Sciatic nerve (tissue), 2 donors: Measurements from ENCODE around the gene SALL3. TPM values are rescaled to one million over a fixed set of nuclear protein-coding genes. Genes with fewer than 3 reads are reported as not detected.

Experiments
- ATAC-seq: fragments of 200-7000 bp; cut with Tn5 transposase; one replicate; pipeline ENCODE4 v1.9.1; 2020; ENCODE audit warnings: mild to moderate bottlenecking, moderate library complexity
- DNase-seq: peaks from one replicate; pipeline ENCODE4 v3.0.0-alpha.2; 2020; ENCODE audit warnings: low spot score
- intact Hi-C: fragments of 100-400 bp; cut with DNase I; formaldehyde crosslinking; loops from one replicate; pipeline ENCODE4 v1.14.2; 2022
- total RNA-seq: library from RNA; stranded (reverse); fragmentation: NEBNext Ultra II Directional; extraction: Animal tissue kit (Norgen Biotek cat#: 25700); gene quantifications from one replicate; pipeline ENCODE4 v1.2.1, GENCODE V29; 2021
- donor health status: DM: no; HTN: no; CAD: no.
- donor health status: DM: no; HTN: no; CAD: no.

SALL3 gene
- total RNA-seq, 1 donor from 2014 or later, result 0.09 TPM

GRCh38 chr18:78994977-78995582 is 15.5 kb downstream of the SALL3 start:
- intact Hi-C loops, result no loop called here
- DNase-seq (peak; percentile 38), ATAC-seq (no peak)

GRCh38 chr18:78995740-78996395 is 16.2 kb downstream of the SALL3 start:
- DNase-seq, result no peak
- ATAC-seq, result no peak
- intact Hi-C loops, result no loop called here

DNA sequence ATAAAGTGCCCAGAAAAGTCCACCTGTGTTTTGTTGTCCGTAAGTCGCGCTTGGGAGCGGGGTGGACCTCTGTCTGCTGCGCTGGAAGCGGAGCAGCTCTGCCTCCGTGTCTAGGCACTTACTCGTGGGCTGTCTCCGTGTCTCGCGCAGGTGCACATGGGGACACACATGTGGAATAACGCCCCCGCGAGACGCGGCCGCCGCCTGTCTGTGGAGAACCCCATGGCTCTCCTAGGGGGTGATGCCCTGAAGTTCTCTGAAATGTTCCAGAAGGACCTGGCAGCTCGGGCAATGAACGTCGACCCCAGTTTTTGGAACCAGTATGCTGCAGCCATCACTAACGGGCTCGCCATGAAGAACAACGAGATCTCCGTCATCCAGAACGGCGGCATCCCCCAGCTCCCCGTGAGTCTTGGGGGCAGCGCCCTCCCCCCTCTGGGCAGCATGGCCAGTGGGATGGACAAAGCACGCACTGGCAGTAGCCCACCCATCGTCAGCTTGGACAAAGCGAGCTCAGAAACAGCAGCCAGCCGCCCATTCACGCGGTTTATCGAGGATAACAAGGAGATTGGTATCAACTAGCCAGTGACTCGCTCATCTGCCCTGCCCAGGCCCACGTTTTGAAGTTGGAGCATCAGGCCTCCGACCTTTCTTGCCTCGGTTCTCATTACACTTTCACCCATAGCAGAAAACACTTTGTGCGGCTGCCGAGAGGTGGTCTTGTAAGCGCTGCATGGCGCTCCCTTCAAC is 17.3 kb downstream of the SALL3 start:
- intact Hi-C loops, result no loop called here

GRCh38 chr18:78998371-78999071 is 18.9 kb downstream of the SALL3 start:
- intact Hi-C loops, result no loop called here
- DNase-seq (no peak), ATAC-seq (no peak)

More for the DNA sequence above, 17.3 kb downstream of the SALL3 start:
- ATAC-seq (no peak), DNase-seq (peak; percentile 48)

DNA sequence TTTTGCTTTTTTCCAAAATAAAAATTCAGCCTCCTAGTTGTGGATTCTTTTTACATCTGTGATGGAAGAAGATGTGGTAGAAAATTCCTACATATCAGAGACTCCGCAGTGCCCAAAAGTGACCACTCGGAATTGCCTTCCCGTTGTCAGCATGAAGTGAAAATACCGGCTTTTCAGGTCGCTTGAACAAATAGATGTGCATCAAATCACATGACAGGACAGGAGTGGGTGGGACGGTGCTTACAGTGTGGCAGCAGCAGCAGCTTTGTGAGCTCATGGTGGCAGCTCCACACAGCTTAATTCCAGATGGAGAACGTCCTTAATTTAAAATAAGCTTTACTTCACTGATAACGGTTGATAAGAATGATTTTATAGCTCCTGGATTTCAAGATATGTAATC is 20.3 kb downstream of the SALL3 start:
- intact Hi-C loops, result no loop called here
- DNase-seq (no peak), ATAC-seq (no peak)

- intact Hi-C loops, result no loop called here
- peak; percentile 42 for DNase-seq
- ATAC-seq, result no peak
Measured at GRCh38 chr18:79000997-79001396, 21.4 kb downstream of the SALL3 start.

GRCh38 chr18:79005653-79006052 is 26.0 kb downstream of the SALL3 start:
- intact Hi-C loops, result no loop called here
- no peak for ATAC-seq
- no peak for DNase-seq

DNA sequence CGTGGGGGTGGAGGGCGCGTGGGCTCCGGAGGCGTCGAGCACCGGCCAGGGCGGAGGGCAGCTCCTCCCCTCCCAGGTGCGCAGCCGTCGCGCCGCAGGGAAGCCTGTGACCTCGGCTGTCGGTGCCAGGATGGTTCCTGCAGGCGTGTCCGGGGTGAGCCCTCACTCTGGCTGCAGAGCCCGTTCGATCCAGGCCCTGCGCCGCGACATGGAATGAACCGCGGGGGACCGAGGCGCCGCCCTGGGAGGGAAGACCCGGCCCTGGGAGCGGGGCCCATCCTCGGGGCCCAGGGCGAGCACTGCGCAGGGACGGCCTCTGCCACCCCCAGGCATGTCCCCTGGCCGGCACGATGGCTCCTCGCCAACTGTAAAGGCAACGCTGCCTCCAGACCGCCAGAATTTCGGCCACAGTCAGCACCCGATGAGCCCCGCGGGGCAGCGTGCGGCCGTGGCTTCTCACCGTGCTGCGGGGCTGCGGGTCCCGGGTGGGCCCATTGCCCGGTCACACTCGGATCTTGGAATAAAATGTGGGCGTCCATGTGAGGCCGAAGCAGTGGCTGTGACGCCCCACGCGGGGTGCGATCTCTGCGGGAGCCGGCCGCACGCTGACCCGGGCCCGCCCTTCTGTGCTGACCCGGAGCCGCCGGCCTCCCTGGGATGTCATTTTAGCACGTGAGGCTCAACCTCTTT is 26.6 kb downstream of the SALL3 start:
- ATAC-seq, result no peak
- intact Hi-C loops, result no loop called here
- no peak for DNase-seq

- intact Hi-C loops, result no loop called here
- ATAC-seq, result no peak
- DNase-seq, result no peak
Measured at GRCh38 chr18:79007440-79007839, 27.8 kb downstream of the SALL3 start.

GRCh38 chr18:79008356-79008940 is 28.8 kb downstream of the SALL3 start:
- DNase-seq, result no peak
- intact Hi-C loops, result no loop called here
- ATAC-seq, result no peak

- intact Hi-C loops, result no loop called here
Measured at GRCh38 chr18:79010802-79011201, 31.2 kb downstream of the SALL3 start.

DNA sequence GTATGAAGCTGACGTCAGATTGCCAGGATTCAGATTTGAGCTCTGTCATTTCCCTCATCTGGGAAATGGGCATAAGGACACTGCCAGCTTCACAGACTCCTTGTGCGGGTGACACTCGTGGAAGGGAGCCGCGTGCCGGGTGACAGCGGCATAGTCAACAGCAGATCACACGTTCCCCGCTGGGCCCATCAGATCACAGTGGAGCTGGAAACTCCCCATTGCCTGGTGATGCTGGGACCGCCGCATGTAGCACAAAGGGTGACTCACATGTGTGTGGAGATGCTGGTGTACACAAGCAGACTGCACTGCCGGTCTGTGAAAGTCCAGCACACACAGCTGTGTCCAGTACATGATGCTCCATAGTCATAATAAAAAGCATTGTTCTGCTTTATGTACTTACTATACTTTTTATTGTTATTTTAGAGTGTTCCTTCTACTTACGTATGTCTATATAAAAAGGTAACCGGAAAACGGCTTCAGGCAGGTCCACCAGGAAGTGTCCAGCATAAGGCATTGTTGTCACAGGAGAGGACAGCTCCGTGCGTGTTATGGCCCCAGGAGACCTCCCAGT is 31.8 kb downstream of the SALL3 start:
- no peak for ATAC-seq
- no peak for DNase-seq
- intact Hi-C loops, result no loop called here

More at GRCh38 chr18:79010802-79011201, 31.2 kb downstream of the SALL3 start:
- DNase-seq (no peak), ATAC-seq (no peak)

DNA sequence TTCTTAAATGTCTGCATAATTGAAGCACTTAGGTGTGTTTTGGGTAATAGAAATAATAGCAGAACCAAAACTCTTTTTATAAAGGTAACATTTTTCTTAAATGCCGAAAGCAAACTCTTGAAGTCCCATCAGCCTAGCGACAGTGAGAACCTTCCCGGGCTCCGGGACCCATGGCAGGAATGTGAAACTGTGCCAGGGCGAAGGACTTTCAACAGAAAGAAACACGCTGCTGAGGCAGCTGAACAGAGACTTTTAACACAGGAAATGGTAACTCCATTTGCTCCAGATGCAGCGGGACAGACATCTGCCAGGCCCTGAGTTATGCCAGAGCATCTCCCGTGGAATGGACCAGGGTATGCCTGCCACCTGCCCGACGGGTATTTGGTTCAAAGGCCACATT is 34.3 kb downstream of the SALL3 start:
- no peak for ATAC-seq

DNA sequence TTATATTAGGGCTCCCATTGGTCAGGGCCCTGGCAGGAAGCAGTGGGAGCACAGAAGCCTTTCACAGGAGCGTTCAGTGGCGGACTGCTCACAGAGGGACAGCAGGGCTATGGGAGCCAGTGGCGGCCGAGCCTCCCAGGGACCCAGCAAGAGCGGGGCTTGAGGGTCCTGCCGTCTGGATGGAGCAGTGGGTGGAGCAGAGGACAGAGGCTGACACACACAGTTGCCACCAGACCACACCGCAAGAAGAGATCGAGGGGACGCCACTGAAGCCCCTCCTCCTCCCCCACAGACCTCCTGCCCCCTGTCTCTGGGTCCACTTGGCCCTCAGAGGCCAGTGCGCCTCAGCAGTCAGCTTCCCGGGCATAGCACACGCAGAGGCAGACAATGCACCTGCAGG is 39.3 kb downstream of the SALL3 start:
- ATAC-seq (no peak), DNase-seq (no peak)
- intact Hi-C loops, result no loop called here

More for the DNA sequence above, 34.3 kb downstream of the SALL3 start:
- no peak for DNase-seq
- intact Hi-C loops, result no loop called here

DNA sequence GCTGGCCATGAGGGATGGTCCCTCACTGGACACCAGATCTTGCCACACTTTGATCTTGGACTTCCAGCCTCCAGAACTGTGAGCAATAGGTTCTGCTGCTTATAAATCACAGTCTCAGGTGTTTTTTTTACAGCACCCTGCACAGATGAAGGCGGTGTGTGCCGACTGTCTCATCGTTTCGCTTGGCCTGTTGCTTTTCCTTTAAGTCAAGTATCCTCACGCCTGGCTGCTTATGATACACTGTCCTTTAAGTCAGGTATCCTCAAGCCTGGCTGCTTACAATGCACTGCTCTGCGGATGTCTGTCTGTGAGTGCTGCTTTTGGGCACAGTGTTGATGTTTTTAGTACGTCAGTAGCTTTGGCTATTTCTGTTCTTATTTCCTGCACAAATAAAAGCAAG is 40.3 kb downstream of the SALL3 start:
- ATAC-seq, result no peak
- no peak for DNase-seq

DNA sequence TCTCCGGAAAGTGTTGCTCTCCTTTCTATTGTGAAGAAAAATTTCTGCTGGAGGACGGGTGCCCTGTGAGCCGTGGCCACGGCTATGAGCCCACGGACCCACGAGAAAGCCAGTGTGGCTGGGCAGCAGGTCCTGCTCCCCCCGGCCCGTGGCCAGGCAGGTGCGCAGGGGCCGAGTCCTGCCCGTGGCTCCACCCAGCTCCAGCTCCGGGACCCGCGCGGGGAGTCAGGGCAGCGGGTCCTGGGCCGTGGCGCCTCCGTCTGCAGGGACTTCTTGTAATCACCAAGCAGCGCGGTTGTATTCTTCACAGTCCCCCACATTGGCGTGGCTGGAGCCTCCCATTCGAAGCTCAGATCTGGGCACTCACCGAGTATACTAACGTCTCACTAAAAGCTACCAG is 43.0 kb downstream of the SALL3 start:
- DNase-seq, result no peak
- intact Hi-C loops, result no loop called here
- no peak for ATAC-seq

More for the DNA sequence above, 40.3 kb downstream of the SALL3 start:
- intact Hi-C loops, result no loop called here

- DNase-seq (no peak), ATAC-seq (no peak)
- intact Hi-C loops, result no loop called here
Measured at GRCh38 chr18:79026491-79026890, 46.9 kb downstream of the SALL3 start.

- intact Hi-C loops, result no loop called here
- ATAC-seq (no peak), DNase-seq (no peak)
Measured at GRCh38 chr18:79030680-79031079, 51.1 kb downstream of the SALL3 start.
